GM20000 (cell line): Measurements from ENCODE around the gene ADPGK.
"Not testable (repeated sequence)": the region's sequence is repeated elsewhere in the genome, so short reads cannot be mapped to it uniquely, and the experiment has no call there.

Experiments
- DNase-seq: peaks from one replicate; pipeline ENCODE4 v3.0.0; 2012; ENCODE audit warnings: low spot score
- TF ChIP-seq, protein P1 (sequence below): IDR thresholded peaks from 2 replicates; pipeline ENCODE4 v1.5.1; 2012; ENCODE audit warnings: mild to moderate bottlenecking, control low read depth; ENCODE audit errors: extremely low read depth, missing control alignments

ADPGK gene

DNA sequence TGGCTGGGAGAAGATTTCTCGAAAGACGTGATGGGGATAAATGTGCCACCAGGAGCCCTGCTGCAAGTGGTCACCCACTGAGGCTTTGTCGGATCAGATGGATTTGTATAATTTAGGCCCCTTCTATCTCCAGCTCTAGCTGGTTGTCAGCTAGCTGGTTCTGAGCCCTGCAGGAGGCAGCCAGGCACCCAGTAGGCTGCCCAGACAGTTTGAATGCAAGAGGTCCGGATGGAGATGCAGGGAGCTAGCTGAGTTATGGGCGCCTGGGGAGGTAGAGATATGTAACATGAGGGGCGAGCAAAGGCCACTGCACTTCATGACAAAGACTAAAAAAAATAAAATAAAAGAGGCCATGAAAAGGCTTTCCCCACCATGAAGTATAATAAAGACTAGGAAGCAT is 35.1 kb upstream of the ADPGK start:
- DNase-seq = no peak

DNA sequence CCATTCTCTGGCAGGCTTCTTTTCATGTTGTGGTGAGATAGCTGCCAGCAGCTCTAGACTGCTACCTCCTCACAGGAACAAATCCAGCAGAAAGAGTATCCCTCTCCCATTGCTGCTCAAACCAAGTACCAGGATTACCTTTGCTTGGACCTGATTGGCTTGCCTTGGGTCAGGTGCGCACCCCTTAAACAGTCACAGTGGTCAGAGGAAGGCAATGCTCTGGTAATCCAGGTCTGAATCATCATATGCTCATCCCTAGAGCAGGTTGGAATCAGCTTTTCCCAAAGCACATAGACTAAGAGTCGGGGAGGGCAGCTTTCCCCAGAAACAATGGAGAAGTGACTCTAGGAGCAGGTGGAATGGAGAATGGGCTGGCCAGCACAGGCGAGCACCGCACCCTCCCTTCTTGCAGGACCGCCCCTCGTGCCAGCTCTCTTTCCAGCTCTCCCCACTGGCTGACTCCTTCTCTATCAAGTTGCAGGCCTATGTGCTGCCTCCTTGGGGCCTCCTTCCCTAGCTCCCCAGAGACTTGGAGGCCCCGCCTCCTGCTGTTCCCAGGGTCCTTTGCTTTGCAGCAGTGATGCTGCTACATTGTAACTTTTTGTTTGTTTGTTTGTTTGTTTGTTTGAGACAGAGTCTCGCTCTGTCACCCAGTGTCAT is 29.9 kb upstream of the ADPGK start:
- no peak for DNase-seq
- TF ChIP-seq, protein P1, sequence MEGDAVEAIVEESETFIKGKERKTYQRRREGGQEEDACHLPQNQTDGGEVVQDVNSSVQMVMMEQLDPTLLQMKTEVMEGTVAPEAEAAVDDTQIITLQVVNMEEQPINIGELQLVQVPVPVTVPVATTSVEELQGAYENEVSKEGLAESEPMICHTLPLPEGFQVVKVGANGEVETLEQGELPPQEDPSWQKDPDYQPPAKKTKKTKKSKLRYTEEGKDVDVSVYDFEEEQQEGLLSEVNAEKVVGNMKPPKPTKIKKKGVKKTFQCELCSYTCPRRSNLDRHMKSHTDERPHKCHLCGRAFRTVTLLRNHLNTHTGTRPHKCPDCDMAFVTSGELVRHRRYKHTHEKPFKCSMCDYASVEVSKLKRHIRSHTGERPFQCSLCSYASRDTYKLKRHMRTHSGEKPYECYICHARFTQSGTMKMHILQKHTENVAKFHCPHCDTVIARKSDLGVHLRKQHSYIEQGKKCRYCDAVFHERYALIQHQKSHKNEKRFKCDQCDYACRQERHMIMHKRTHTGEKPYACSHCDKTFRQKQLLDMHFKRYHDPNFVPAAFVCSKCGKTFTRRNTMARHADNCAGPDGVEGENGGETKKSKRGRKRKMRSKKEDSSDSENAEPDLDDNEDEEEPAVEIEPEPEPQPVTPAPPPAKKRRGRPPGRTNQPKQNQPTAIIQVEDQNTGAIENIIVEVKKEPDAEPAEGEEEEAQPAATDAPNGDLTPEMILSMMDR = no peak

More for the DNA sequence above, 35.1 kb upstream of the ADPGK start:
- TF ChIP-seq, protein P1 = no peak

DNA sequence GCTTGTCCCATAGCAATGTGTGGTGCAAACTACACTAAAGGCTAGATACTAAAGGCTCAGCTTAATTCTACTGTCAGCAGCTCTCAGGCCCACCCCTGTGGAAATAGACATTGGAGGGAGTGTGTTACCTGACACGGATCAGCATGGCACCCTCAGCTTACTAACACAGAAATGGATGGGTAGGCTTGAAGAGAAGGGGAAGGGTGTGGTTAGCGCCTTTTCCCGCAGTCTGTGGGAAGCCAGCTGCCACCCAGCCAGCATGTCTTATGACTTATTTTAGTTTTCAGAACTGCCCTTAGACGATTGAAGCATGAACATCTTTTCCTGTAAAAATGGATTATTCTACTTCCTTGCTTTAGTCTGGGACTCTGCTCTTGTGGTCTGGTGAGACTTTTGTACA is 25.8 kb upstream of the ADPGK start:
- TF ChIP-seq, protein P1 = no peak
- no peak for DNase-seq

DNA sequence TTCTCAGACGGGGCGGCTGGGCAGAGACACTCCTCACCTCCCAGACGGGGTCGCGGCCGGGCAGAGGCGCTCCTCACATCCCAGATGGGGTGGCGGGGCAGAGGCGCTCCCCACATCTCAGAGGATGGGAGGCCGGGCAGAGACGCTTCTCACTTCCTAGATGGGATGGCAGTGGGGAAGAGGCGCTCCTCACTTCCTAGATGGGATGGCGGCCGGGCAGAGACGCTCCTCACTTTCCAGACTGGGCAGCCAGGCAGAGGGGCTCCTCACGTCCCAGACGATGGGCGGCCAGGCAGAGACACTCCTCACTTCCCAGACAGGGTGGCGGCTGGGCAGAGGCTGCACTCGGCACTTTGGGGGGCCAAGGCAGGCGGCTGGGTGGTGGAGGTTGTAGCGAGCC is 23.8 kb upstream of the ADPGK start:
- DNase-seq = not testable (repeated sequence)

DNA sequence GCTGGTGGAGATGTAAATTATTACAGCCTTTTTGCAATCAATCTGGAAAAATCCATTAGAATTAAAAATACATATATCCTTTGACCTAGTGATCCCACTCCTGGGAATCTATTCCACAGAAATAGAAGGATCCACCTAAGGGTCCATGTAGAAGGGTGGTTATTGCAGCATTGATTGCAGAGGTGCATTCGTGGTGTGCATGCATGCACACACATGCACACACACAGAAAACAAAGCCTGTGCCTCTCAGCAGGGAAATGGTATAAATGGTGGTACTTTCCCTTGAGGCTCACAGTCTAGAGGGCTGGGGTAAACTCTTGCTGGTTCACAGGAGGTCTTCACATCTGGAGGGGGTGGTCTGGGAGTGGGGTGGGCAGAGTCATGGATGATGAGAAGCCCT is 19.4 kb upstream of the ADPGK start:
- no peak for DNase-seq
- TF ChIP-seq, protein P1 = no peak

DNA sequence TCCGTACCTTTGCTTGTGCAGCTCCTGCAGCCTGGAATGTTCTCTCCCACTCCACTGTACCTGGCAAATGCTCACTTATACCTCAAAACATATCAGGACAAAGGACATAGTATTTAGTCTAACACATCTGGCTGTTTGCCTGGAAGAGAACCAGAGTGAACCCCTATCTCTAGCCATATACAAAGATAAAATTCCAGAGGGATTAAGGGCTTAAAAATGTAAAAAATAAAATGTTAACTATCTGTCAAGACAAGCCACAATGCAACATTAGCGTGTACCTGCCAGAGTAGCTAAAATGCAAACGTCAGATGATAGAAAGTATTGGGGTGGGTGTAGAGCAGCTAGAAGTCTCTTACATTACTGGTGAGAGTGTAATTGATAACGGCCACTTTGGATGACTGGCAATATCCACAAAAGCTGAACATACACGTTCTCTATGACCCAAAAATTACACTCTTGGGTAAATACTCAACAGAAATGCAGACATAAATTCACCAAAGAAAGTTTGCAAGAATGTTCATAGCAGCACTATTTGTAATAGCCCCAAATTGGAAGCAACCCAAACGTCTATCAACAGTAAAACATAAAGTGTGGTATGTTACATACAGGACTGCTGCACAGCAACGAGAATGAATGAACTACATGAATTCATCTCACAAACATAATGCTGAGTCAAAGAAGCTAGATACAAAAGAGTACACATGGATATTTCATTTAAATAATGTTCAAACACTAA is 18.2 kb upstream of the ADPGK start:
- TF ChIP-seq, protein P1 = no peak
- no peak for DNase-seq

DNA sequence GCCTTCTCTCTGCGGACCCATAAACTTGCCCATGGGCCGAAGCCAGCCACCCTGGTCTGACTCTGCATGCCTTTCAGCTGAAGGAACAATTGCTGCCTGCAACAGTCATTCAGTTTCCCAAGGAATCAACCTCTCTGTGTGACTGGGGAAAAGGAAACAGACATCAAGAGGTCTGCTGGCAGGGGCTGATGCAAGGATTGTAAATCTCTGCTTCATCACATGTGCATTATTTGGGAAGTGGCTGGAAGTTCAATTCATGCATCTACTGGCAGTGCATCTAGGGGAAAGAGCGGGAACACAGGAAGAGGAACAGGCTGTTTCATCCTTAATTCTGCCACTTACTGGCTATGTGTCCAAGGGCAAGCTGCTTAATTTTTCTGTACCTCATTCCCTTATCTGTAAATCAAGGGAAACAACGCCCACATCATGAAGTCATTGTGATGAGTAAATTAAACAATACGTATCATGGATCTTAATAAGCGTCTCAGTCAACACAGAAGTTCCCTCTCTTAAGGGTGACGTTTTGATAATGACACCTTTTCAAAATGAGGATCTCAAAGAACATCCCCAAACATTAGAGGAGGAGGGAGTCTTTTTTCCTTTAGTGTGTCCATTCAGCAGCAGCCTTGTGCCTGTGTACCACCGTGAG is 17.4 kb upstream of the ADPGK start:
- no peak for DNase-seq
- TF ChIP-seq, protein P1 = no peak
